GM12873 (cell line): ENCODE data around the gene ROBO2.

ENCODE experiments used
- CTCF ChIP-seq: IDR thresholded peaks from 2 replicates; pipeline ENCODE4 v1.5.1; 2012; ENCODE audit warnings: low read depth, mild to moderate bottlenecking, moderate library complexity, low read length, control low read depth; ENCODE audit not compliant: insufficient read depth; ENCODE audit errors: missing control alignments

Gene ROBO2

GRCh38 chr3:77254967-77255831, 215.3 kb downstream of the ROBO2 start:
- TF ChIP-seq CTCF: peak; percentile 55

GRCh38 chr3:77256584-77257503, 216.9 kb downstream of the ROBO2 start:
- no peak for TF ChIP-seq CTCF

- no peak for TF ChIP-seq CTCF
Measured at GRCh38 chr3:77259694-77260093, 219.8 kb downstream of the ROBO2 start.

GRCh38 chr3:77262361-77262760, 222.5 kb downstream of the ROBO2 start:
- no peak for TF ChIP-seq CTCF

- TF ChIP-seq CTCF: no peak
Measured at GRCh38 chr3:77267589-77267988, 227.7 kb downstream of the ROBO2 start.

GRCh38 chr3:77271306-77271705, 231.4 kb downstream of the ROBO2 start:
- TF ChIP-seq CTCF: no peak

- TF ChIP-seq CTCF: no peak
Measured at GRCh38 chr3:77271711-77272110, 231.8 kb downstream of the ROBO2 start.
